SU-DHL-6 (cell line): ENCODE data around the gene NCKAP1.

Experiments
- EZH2phosphoT487 ChIP-seq: fragments of 200-600 bp; sonication (generic), shearing (Covaris generic); conservative IDR thresholded peaks from 2 replicates; pipeline ENCODE4 v1.6.1; 2018; ENCODE audit warnings: mild to moderate bottlenecking, antibody characterized with exemption, low read length, moderate library complexity, mixed read lengths
- TF ChIP-seq, protein P1 (sequence below): fragments of 200-600 bp; sonication (generic); IDR thresholded peaks from one replicate; pipeline ENCODE4 v1.5.1; 2017; ENCODE audit warnings: antibody characterized with exemption, mild to moderate bottlenecking, low read length, moderate library complexity; ENCODE audit not compliant: insufficient read depth, poor library complexity, severe bottlenecking

DNA sequence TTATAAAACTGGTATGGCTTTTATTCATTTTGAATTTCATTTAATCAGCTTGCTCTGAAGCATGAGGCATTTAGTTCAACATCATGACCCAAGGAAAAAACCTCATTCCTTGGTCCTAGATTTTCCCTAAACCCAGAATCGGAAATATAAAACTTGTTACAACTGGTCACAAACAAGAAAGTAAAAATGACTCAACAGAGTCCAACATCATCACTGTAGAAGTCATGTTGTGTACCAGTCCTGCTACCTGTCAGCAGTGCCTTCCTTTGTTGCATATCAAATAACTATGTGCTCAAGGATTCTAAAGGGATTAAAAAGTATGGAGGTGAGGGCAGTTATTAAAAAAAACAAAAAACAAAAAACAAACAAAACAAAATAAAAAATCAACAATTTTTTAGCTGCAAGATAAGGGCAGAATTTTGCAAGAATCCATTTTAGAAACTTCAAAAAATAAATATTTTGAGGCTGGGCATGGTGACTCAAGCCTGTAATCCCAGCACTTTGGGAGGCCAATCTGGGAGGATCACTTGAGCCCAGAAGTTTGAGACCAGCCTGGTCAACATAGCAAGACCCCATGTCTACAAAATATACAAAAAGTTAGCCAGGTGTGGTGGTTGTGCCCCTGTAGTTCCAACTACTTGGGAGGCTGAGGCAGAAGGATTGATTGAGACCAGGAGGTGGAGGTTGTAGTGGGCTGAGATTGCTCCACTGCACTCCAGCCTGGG, 18.4 kb downstream of the NCKAP1 start:
- TF ChIP-seq, protein P1, sequence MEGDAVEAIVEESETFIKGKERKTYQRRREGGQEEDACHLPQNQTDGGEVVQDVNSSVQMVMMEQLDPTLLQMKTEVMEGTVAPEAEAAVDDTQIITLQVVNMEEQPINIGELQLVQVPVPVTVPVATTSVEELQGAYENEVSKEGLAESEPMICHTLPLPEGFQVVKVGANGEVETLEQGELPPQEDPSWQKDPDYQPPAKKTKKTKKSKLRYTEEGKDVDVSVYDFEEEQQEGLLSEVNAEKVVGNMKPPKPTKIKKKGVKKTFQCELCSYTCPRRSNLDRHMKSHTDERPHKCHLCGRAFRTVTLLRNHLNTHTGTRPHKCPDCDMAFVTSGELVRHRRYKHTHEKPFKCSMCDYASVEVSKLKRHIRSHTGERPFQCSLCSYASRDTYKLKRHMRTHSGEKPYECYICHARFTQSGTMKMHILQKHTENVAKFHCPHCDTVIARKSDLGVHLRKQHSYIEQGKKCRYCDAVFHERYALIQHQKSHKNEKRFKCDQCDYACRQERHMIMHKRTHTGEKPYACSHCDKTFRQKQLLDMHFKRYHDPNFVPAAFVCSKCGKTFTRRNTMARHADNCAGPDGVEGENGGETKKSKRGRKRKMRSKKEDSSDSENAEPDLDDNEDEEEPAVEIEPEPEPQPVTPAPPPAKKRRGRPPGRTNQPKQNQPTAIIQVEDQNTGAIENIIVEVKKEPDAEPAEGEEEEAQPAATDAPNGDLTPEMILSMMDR = no peak
- no peak for TF ChIP-seq EZH2phosphoT487
